Astrocyte of the spinal cord (primary cell): ENCODE results near the gene CALHM2.

ENCODE experiments used
- DNase-seq: peaks from one replicate; pipeline ENCODE4 v3.0.0; 2011; ENCODE audit warnings: low read depth, low spot score
- H3K4me3 ChIP-seq: 2 replicates; pipeline ENCODE4 v1.5.1; 2011; ENCODE audit warnings: low read depth, mild to moderate bottlenecking, low read length, moderate library complexity
- CTCF ChIP-seq: IDR thresholded peaks from 2 replicates; pipeline ENCODE4 v1.5.1; 2012; ENCODE audit warnings: low read depth, mild to moderate bottlenecking, low read length, inconsistent platforms
- in situ Hi-C: cut with HindIII; loops from 2 replicates; pipeline ENCODE4 v1.10.0; 2017; ENCODE audit warnings: low sequenced_read_pairs

CALHM2 gene

GRCh38 chr10:103467406-103467805 is 15.2 kb upstream of the CALHM2 start:
- H3K4me3 ChIP-seq = no peak overlapping the region
- in situ Hi-C loops = no loop called here

GRCh38 chr10:103466734-103467133 is 14.6 kb upstream of the CALHM2 start:
- in situ Hi-C loops = no loop called here
- H3K4me3 ChIP-seq = no peak overlapping the region
- TF ChIP-seq CTCF = no peak
- no peak for DNase-seq

More at GRCh38 chr10:103467406-103467805, 15.2 kb upstream of the CALHM2 start:
- TF ChIP-seq CTCF = no peak
- no peak for DNase-seq

- in situ Hi-C loops = no loop called here
- no peak for DNase-seq
- TF ChIP-seq CTCF = no peak
- no peak overlapping the region for H3K4me3 ChIP-seq
These were observed 13.4 kb upstream of the CALHM2 start for GRCh38 chr10:103465411-103466179.

GRCh38 chr10:103463499-103463898 is 11.3 kb upstream of the CALHM2 start:
- no peak for TF ChIP-seq CTCF
- DNase-seq = no peak
- no peak overlapping the region for H3K4me3 ChIP-seq
- in situ Hi-C loops = no loop called here

GRCh38 chr10:103459615-103460014 is 7.4 kb upstream of the CALHM2 start:
- TF ChIP-seq CTCF = no peak
- no peak overlapping the region for H3K4me3 ChIP-seq
- no peak for DNase-seq
- in situ Hi-C loops = no loop called here

- no peak for TF ChIP-seq CTCF
- DNase-seq = no peak
- in situ Hi-C loops = no loop called here
- no peak within 1 kb of the TSS for H3K4me3 ChIP-seq
These were observed 6.5 kb upstream of the CALHM2 start, which contains the start of gene CALHM1 for GRCh38 chr10:103458720-103459119. CALHM1 (minus strand) TSS chr10:103458900; CDS start chr10:103458751, 149 bp downstream.
